OCI-LY3 (cell line): ENCODE measurements around the gene MORN5.

ENCODE experiments used
- H2AFZ ChIP-seq: fragments of 200-600, 300-600 bp; shearing (Covaris generic); 2 replicates; pipeline ENCODE4 v1.6.0; 2014; ENCODE audit warnings: antibody characterized with exemption, low read depth, low read length
- H3K27ac ChIP-seq: fragments of 200-600, 300-600 bp; sonication (generic); 2 replicates; pipeline ENCODE4 v1.5.1; 2014; ENCODE audit warnings: mild to moderate bottlenecking, low read length, moderate library complexity, mixed read lengths
- H3K27me3 ChIP-seq: fragments of 200-600, 300-600 bp; sonication (generic); 2 replicates; pipeline ENCODE4 v1.6.1; 2014; ENCODE audit warnings: low read depth, low read length, mixed read lengths
- H3K36me3 ChIP-seq: fragments of 200-600, 300-600 bp; sonication (generic); replicated peaks from 2 replicates; pipeline ENCODE3; 2014; ENCODE audit warnings: low read depth, low read length, mixed read lengths
- H3K4me1 ChIP-seq: fragments of 300-600, 200-600 bp; sonication (generic); 2 replicates; pipeline ENCODE4 v1.6.1; 2014; ENCODE audit warnings: low read length, mixed read lengths
- H3K4me2 ChIP-seq: fragments of 200-600, 300-600 bp; sonication (generic); 2 replicates; pipeline ENCODE4 v1.6.1; 2014; ENCODE audit warnings: low read length, mixed read lengths
- H3K4me3 ChIP-seq: fragments of 300-600, 200-600 bp; sonication (generic); 2 replicates; pipeline ENCODE4 v1.5.1; 2014; ENCODE audit warnings: antibody characterized with exemption, mild to moderate bottlenecking, low read length, moderate library complexity
- H3K79me2 ChIP-seq: fragments of 300-600, 200-600 bp; shearing (Covaris generic); 2 replicates; pipeline ENCODE4 v1.6.1; 2014; ENCODE audit warnings: mild to moderate bottlenecking, low read length, mixed read lengths
- H3K9ac ChIP-seq: fragments of 300-600, 200-600 bp; shearing (Covaris generic); 2 replicates; pipeline ENCODE4 v1.6.0; 2014; ENCODE audit warnings: mild to moderate bottlenecking, low read length, moderate library complexity
- H3K9me3 ChIP-seq: fragments of 200-600, 300-600 bp; shearing (Covaris generic); 2 replicates; pipeline ENCODE4 v1.6.1; 2014; ENCODE audit warnings: low read length, mixed read lengths; ENCODE audit not compliant: insufficient read depth
- H4K20me1 ChIP-seq: fragments of 200-600, 300-600 bp; sonication (generic); 2 replicates; pipeline ENCODE4 v1.6.1; 2016; ENCODE audit warnings: low read length, mixed read lengths; ENCODE audit not compliant: insufficient read depth
- EZH2phosphoT487 ChIP-seq: fragments of 200-600 bp; shearing (Covaris generic); IDR thresholded peaks from 2 replicates; pipeline ENCODE4 v1.6.1; 2018; ENCODE audit warnings: antibody characterized with exemption, mixed run types, low read depth
- TF ChIP-seq, protein P1 (sequence below): fragments of 200-600, 300-600 bp; sonication (generic); IDR thresholded peaks from 2 replicates; pipeline ENCODE4 v1.5.1; 2014; ENCODE audit warnings: antibody characterized with exemption, low read length, low read depth

Gene MORN5

DNA sequence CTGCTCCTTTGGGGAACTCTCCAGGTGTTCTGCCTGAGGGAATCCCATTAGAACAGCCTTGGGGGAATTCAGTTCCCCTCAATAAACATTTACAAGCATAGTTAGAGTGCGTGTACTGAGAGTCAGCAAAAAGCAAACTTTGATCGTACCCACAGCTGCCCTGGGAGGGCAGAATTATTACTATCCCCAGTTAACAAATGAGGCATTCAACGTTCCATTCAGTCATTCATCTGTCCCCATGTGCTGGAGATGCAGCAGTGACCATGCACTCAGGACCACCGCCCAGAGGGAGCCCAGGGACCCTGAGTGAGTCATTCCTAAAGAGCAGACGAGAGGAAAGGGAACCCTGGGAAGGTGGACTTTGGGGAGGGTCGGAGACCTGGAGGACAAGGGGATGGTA is 47.5 kb upstream of the MORN5 start:
- Histone ChIP-seq H3K4me1 (no peaks in the 10 kb centered on the region), H3K79me2 (no peaks in the 10 kb centered on the region), H2AFZ (no peak overlapping the region), H3K27me3 (peaks cover 13% of the 10 kb centered on the region; the same call in 1 of the 2 replicates), H3K4me3 (no peak overlapping the region), H3K36me3 (no peaks in the 10 kb centered on the region), H3K27ac (no peak overlapping the region), H3K4me2 (no peak overlapping the region), H4K20me1 (no peaks in the 10 kb centered on the region), H3K9me3 (no peaks in the 10 kb centered on the region), H3K9ac (no peak overlapping the region)
- TF ChIP-seq, protein P1, sequence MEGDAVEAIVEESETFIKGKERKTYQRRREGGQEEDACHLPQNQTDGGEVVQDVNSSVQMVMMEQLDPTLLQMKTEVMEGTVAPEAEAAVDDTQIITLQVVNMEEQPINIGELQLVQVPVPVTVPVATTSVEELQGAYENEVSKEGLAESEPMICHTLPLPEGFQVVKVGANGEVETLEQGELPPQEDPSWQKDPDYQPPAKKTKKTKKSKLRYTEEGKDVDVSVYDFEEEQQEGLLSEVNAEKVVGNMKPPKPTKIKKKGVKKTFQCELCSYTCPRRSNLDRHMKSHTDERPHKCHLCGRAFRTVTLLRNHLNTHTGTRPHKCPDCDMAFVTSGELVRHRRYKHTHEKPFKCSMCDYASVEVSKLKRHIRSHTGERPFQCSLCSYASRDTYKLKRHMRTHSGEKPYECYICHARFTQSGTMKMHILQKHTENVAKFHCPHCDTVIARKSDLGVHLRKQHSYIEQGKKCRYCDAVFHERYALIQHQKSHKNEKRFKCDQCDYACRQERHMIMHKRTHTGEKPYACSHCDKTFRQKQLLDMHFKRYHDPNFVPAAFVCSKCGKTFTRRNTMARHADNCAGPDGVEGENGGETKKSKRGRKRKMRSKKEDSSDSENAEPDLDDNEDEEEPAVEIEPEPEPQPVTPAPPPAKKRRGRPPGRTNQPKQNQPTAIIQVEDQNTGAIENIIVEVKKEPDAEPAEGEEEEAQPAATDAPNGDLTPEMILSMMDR, result no peak
- TF ChIP-seq EZH2phosphoT487, result no peak

DNA sequence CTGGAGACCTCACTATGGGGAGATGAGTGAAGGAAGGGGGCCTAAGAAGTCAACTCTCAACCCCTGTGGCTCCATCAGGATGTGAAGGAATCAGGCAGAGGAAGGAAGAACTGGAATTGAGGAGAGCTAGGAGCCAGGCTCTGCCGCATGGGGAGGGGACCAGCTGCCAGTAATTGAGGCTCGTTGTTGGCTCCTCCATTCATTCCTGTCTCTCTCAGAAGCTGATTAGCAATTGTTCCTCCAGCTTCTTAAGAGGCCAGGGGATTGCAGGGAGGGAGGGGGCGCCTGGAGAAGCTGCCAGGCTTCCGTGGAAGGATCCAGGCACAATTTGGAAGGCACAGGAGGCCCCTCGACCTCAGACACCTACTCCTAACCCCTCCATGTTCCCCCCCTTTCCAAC is 46.1 kb upstream of the MORN5 start:
- H3K27ac ChIP-seq, result no peak overlapping the region
- H3K36me3 ChIP-seq, result no peaks in the 10 kb centered on the region
- H3K79me2 ChIP-seq, result no peaks in the 10 kb centered on the region
- H3K4me3 ChIP-seq, result no peak overlapping the region
- no peaks in the 10 kb centered on the region for H3K9me3 ChIP-seq
- no peak overlapping the region for H2AFZ ChIP-seq
- peaks cover 13% of the 10 kb centered on the region; the same call in 1 of the 2 replicates for H3K27me3 ChIP-seq
- no peak for TF ChIP-seq EZH2phosphoT487
- TF ChIP-seq, protein P1, result no peak
- H4K20me1 ChIP-seq, result no peaks in the 10 kb centered on the region
- no peak overlapping the region for H3K9ac ChIP-seq
- no peaks in the 10 kb centered on the region for H3K4me1 ChIP-seq
- H3K4me2 ChIP-seq, result no peak overlapping the region

DNA sequence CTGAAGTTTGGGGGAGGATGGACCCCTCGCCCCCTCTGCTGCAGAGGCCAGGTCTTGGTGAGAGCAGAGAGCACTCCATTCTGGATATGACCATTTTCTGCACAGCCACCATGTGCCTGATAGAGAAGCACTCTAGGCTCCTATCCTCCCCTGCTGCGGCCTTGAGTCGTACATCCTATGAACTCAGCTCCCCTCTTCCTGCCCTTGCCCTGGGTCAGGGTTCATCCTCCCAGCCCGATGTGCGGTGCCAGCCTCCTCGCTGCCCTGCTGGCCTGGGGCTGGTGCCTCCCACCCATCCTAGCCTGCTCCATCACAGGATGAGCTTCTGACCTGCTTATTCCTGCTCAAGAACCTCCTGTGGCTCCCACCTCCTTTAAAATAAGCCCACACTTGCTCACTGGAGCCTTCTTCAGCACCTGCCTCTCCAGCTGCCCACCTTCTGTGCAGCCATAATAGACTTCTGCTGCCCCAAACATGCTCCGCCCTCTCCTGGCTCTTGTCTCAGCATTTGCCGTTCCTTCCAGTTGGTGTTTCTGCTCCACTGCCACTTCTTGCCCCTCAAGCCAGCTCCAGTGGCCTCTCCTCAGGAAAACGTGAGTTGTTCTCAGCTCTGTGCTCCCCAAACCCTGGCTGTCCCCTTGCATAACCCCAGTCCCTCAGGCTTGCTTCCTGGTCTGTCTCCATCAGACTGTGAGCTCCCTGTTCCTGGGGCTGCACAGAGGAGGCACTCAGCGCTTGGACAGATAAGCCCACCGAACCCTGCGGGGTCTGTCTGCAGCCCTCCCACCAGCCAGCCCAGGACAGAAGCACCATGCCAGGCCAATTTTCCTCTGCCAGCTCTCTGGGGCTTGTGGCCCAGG is 44.3 kb upstream of the MORN5 start:
- Histone ChIP-seq H3K9me3 (no peaks in the 10 kb centered on the region), H3K4me1 (no peaks in the 10 kb centered on the region), H3K4me2 (no peak overlapping the region), H3K27me3 (peaks cover 13% of the 10 kb centered on the region; the same call in 1 of the 2 replicates), H3K9ac (no peak overlapping the region), H3K27ac (no peak overlapping the region), H3K79me2 (no peaks in the 10 kb centered on the region), H4K20me1 (no peaks in the 10 kb centered on the region), H2AFZ (no peak overlapping the region), H3K36me3 (no peaks in the 10 kb centered on the region), H3K4me3 (no peak overlapping the region)
- TF ChIP-seq EZH2phosphoT487, result no peak
- TF ChIP-seq, protein P1, result no peak

DNA sequence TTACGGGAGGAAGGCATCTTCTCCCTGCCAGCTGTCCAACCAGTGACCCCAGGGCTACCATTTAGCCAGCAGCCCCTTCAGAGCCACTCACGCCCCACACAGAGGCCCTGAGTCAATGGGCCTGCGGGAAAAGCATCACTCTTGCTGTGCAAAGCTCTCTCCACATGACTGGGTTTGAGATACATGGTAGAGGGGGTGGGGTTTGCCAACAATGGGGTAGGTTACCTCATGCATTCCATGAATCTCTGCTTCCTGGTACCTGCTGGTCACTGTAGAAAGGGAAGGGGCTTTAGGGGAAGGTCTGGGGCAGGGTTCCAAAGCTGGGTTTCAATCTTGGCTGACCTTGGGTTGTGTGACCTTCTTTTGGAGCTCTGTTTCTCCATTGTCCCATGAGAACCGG is 43.7 kb upstream of the MORN5 start:
- H3K4me2 ChIP-seq, result no peak overlapping the region
- no peaks in the 10 kb centered on the region for H3K4me1 ChIP-seq
- H3K9ac ChIP-seq, result no peak overlapping the region
- no peak overlapping the region for H3K27ac ChIP-seq
- H3K4me3 ChIP-seq, result no peak overlapping the region
- H4K20me1 ChIP-seq, result no peaks in the 10 kb centered on the region
- TF ChIP-seq EZH2phosphoT487, result no peak
- TF ChIP-seq, protein P1, result no peak
- no peaks in the 10 kb centered on the region for H3K79me2 ChIP-seq
- no peaks in the 10 kb centered on the region for H3K9me3 ChIP-seq
- no peak overlapping the region for H2AFZ ChIP-seq
- peaks cover 13% of the 10 kb centered on the region; the same call in 1 of the 2 replicates for H3K27me3 ChIP-seq
- H3K36me3 ChIP-seq, result no peaks in the 10 kb centered on the region
